Right lobe of liver (tissue), 4 donors: Measurements from ENCODE around the gene HES6.

Source experiments
- POLR2A ChIP-seq: fragments of 450-650 bp; IDR thresholded peaks from one replicate; pipeline ENCODE4 v1.6.1; 2017; ENCODE audit warnings: antibody characterized with exemption, mild to moderate bottlenecking
- TF ChIP-seq, protein P1 (sequence below), 4 donors: fragments of 200-600 bp in 3 of 4; fragments of 450-650 bp in 1 of 4; IDR thresholded peaks; one replicate each; pipeline versions ENCODE4 v1.5.1 to v1.8.0; 2016 to 2022; ENCODE audit warnings: antibody characterized with exemption in 4 of 4, mild to moderate bottlenecking in 2 of 4
- donor health status: DM: no; HTN: no; CAD: no.
- donor health status: DM: no; HTN: no; CAD: no.
- donor health status: DM: no; HTN: yes; CAD: no.

DNA sequence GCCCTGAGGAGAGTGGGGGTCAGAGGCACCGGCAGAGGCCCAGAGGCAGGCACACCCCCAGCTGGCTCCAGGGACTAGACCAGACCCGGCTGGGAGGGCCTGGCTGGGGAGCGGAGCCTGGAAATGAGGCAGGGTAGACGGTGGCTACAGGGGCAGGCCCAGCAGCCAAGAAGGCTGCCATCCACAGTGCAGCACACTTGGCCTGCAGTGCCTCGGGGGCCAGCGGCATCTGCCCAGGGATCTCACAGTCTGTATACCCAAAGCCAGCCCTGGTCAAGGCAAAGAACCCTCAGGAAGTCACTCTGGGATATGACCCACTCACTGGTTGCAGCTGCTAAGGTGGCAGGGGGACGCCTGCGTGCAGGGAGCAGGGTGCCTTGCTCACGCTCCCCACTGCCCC lies 30.8 kb upstream of the HES6 start:
- TF ChIP-seq, protein P1, sequence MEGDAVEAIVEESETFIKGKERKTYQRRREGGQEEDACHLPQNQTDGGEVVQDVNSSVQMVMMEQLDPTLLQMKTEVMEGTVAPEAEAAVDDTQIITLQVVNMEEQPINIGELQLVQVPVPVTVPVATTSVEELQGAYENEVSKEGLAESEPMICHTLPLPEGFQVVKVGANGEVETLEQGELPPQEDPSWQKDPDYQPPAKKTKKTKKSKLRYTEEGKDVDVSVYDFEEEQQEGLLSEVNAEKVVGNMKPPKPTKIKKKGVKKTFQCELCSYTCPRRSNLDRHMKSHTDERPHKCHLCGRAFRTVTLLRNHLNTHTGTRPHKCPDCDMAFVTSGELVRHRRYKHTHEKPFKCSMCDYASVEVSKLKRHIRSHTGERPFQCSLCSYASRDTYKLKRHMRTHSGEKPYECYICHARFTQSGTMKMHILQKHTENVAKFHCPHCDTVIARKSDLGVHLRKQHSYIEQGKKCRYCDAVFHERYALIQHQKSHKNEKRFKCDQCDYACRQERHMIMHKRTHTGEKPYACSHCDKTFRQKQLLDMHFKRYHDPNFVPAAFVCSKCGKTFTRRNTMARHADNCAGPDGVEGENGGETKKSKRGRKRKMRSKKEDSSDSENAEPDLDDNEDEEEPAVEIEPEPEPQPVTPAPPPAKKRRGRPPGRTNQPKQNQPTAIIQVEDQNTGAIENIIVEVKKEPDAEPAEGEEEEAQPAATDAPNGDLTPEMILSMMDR (IDR thresholded peaks at IDR 0.05) = no peak
- no peak for TF ChIP-seq POLR2A
